HG03378 (cell line): ENCODE data around the gene FAM25G.
"Not testable (repeated sequence)": the region's sequence is repeated elsewhere in the genome, so short reads cannot be mapped to it uniquely, and the experiment has no call there.

Experiments used
- ATAC-seq: cut with Tn5 transposase; IDR thresholded peaks from one replicate; pipeline ENCODE4 v1.9.1; 2021; ENCODE audit warnings: mild to moderate bottlenecking, moderate library complexity; ENCODE audit not compliant: unreplicated experiment

The FAM25G gene

DNA sequence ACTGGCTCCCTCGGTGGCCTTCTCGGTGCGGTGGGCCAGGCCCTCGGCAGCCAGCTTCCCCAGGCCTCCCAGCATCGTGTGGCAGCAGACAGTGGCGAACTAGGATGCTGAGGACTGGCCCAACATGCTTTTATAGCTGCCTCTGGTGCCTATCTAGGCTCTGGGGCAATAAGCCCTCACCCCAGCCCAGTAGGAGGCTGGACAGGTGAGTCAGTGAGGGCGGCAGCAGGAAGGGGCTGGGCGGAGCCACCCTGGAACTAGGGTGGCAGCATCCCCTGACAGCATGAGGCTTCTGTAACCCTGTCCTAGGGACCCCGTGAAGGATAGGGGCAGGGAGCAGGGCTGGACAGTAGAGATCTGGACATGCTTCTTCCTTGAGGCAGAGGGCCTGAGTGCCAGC, at the start of gene FAM25G:
Gene FAM25G (minus strand): TSS at position 101 of the 400 bp plus-strand sequence. CDS start 26 bp downstream, at position 75.
- not testable (repeated sequence) for ATAC-seq

GRCh38 chr10:47536430-47536829, 44.9 kb upstream of the FAM25G start:
- ATAC-seq, result not testable (repeated sequence)

- not testable (repeated sequence) for ATAC-seq
Observed at GRCh38 chr10:47523475-47523874, 32.0 kb upstream of the FAM25G start, which contains the start of gene AGAP9. AGAP9 (minus strand) TSS chr10:47523638; CDS start chr10:47523526, 112 bp downstream.

- not testable (repeated sequence) for ATAC-seq
Observed at GRCh38 chr10:47502313-47502712, 10.8 kb upstream of the FAM25G start.

GRCh38 chr10:47494226-47494625, 2.7 kb upstream of the FAM25G start:
- not testable (repeated sequence) for ATAC-seq

GRCh38 chr10:47489630-47490029, 1.9 kb downstream of the FAM25G start:
- not testable (repeated sequence) for ATAC-seq

DNA sequence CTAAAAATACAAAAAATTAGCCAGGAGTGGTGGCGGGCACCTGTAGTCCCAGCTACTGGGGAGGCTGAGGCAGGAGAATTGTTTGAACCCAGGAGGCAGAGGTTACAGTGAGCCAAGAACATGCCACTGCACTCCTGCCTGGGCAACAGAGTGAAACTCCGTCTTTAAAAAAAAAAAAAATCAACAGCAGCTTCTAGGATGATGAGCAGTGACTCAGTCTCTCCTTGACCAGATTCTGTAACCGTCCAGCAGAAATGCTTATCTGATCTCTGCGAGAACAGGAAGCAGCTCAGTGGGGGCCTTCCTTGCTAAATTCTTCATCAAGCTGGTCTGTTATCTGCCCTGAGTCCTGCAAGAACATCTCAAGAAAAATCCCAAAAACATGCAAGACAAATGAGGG, 5.6 kb downstream of the FAM25G start:
- not testable (repeated sequence) for ATAC-seq

DNA sequence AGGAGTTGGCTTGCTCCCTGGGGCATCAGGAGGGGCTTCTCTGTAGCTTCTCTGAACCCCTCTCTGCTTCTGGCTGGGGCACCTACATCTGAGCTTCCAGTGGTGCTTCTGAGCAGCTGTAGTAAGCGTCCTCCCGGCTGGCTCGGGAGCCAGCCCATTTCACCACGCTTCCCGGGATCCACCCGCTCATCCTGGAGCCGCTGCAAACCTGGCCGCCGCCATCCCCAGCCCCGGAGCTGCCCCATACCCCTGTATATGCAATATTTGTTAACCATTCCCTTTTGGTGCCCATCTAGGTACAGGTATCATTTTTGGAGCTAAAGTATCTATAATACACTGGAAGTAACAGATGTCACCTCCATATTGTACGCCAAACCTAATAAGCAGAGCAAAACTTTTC, 6.7 kb downstream of the FAM25G start:
- not testable (repeated sequence) for ATAC-seq

GRCh38 chr10:47483923-47484322, 7.6 kb downstream of the FAM25G start, which contains the start of gene ANXA8:
ANXA8 (minus strand) TSS chr10:47484115; CDS start chr10:47483933, 182 bp downstream.
- not testable (repeated sequence) for ATAC-seq

DNA sequence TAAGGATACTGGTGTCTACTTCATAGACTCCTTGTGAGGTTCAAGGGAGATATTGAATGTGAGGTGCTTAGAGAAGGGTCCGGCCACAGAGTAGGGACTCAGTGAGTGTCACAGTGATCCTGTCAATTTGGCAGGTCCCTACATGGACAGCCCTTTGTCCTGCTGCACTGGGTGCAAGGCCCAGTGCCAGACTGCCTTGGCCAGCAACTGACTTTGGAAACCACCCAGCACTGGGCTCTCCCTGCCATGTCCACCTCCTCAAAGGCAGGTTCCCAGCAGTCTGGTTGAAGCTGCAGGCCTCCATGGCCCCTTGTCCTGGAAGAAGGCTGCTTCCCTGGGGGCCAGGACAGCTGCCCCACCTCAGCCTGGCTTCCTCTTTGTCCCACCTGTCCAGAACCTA, 9.1 kb downstream of the FAM25G start:
- not testable (repeated sequence) for ATAC-seq

DNA sequence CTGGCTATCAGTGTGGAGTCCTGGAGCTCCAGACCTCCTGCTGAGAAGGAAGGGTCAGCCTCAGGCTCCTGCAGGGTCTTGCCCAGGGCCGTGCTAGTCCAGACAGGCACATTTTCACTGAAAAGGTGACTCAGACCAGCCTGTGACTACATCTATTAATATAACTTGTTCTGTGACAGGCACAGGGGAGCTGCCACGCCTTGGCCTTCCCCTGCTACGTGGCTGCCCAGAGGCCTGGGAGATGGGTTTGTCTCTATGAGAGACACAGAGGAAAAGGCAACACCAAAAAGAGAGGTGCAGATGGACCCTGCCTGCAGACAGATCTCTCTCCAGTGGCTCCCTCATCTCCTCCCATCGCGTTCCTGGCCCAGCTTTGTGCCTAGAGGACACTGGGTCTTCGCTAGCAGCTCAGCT, 9.7 kb downstream of the FAM25G start:
- not testable (repeated sequence) for ATAC-seq

DNA sequence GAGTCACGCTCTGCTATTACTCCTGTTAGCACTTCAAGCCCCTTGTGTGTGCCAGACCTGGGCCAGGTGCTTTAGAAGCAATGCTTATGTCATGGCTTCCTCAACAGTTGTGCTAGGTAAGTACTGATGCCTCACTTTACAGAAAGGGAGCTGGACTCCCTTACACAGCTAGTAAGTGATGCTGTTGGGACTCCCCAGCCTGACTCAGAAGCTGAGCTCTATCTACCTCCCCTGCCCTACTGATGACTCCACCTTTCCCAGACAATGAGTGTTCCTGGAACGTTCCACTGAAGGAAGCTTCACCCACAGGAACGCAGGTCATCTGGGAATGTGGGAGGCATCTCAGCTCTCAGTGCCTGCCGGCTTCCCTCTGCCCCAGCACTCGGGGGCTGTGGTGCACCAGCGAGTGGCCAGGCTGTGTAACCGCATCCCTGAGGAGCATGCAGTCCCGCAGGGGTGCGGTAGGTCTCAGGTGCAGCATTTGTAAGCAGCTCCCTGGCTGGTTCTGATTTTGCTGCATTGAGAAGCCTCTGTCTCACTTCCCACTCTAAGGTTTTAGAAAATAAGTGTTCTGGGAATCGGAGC, 10.2 kb downstream of the FAM25G start:
- ATAC-seq, result not testable (repeated sequence)

GRCh38 chr10:47480133-47480532, 11.4 kb downstream of the FAM25G start:
- not testable (repeated sequence) for ATAC-seq

DNA sequence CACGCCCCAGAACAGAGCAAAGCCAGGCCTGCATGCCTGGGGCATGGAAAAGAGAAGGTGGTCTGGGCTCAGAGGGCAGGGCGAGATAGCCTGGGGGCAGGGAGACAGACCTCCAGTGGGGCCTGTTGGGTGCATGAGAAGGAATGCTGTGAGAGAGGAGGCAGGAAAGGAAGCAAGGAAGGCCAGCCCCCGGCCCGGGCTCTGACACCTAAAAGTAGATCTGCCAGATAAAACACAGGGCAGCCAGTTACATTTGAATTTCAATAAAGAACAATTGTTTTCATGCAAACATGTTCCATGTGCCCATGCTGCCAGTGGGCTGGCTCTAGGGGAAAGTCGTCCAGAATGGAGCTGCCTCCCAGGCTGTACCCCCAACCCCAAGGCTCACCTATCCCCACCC, 13.4 kb downstream of the FAM25G start:
- ATAC-seq, result not testable (repeated sequence)

GRCh38 chr10:47477078-47477477, 14.4 kb downstream of the FAM25G start:
- not testable (repeated sequence) for ATAC-seq

GRCh38 chr10:47475101-47475500, 16.4 kb downstream of the FAM25G start:
- not testable (repeated sequence) for ATAC-seq

DNA sequence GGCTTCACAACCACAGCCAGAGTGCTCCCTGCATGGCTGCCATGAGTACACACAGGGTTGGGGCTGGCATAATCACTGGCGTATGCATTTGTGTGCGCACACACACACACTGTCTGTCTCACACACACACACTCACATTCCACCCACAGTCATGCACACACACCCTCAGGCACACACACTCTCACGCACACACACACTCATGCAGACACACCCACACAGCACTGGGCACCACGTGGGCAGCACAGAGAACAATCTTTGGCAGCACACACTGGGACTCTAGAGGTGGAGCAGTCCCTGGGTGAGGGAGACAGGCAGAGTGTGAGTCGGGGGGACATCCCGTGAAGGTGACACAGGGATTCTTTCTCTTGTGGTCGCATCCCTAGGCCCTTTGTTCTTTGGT, 18.0 kb downstream of the FAM25G start:
- not testable (repeated sequence) for ATAC-seq

DNA sequence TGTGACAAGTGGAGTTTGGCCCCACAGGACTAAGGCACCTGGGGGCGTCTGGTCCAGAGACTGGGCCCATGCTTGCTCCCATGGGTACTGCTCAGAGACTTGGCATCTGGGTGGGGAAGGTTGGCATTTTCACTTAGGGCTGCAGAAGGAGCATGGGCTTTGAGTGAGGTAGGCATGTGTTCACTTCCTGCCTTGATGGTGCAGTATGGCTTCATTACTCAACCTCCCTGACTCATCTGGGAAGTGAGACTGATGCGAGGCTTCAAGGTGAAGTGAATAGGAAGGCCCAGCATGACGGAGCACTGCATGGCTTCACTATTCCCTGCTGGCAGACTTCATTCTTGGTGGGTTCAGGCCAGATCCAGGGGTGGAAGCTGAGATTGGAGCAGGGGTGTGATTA, 18.9 kb downstream of the FAM25G start:
- ATAC-seq, result peak; percentile 44

DNA sequence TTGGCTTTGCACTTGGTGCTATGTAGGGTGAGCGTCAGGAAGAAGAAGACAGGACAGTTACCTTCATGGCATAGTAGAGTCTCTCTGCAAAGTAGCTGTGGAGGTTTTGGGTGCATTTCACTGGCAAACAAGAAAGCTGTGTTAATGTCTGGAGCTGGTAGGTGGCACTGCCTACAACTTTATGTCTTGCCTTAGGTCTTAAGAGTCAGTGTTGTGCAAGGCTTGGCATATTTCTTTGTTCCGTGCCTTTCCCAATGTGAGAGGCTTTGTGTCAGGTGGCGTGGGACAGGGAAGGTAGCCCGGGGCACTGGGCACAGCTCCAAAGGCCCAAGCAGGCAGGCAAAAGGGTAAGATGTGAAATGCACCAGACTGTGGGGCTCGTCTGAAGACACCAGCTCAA, 19.4 kb downstream of the FAM25G start:
- not testable (repeated sequence) for ATAC-seq

DNA sequence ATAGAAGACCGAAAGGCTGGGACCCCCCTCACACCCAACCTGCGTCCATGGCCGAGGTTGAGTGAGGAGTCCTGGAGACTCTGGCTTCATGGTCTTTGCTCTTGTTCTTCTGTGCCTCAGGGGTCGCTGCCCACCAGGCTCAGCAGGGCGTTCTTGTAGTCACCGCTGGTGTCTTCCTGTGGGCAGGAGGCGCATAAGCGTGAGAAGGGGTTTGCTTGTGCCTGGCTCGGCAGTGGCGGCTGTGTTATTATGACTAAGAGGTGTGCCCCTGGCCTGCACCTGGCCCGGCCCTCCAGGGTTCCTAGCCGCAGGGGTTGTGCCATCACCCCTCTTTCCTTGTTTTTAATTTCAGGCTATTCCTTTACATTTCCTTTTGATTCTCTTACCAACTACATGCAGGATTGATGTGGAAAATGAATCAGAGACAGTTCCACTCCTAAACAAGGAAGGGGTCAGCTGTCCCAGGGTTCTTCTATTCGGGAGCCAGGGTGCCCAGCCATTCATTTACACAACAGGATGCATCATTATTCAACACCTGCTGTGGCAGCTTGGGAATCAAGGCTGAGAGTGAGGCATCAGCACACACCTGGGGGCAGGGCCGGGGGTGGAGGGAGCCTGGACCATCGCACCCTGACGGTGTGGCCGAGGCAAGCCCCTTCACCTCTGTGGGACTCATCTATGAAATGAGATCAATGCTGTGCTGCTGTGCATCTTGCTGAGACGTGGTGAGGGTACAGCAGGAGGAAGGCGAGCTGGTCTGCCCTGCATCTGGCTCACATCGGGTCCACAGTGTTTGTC, 22.6 kb downstream of the FAM25G start:
- ATAC-seq, result not testable (repeated sequence)

GRCh38 chr10:47467957-47468356, 23.5 kb downstream of the FAM25G start:
- ATAC-seq, result not testable (repeated sequence)

DNA sequence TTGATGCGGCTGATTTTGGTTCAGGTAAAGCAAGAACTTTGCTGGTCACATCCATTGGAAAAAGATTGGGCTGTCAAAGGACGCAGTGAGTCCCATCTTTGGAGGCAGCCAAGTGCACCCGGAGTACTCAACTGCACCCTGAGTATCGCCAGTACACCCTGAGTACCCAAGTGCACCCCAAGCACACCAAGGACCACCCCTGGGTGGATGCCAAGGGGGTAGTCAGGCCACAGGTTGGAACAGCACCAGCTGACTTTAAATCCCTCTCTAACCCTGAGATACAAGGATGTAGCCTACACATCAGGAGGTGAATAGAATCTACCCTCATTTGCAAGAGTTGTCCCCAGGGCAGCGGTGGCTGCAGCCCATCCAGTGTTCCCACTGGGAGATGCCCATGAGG, 24.0 kb downstream of the FAM25G start:
- ATAC-seq, result not testable (repeated sequence)
